HG02610 (cell line): ENCODE data around the gene PSMD1.
"Not testable (repeated sequence)": the region's sequence is repeated elsewhere in the genome, so short reads cannot be mapped to it uniquely, and the experiment has no call there.

Experiments used
- ATAC-seq: cut with Tn5 transposase; IDR thresholded peaks from one replicate; pipeline ENCODE4 v1.9.1; 2021; ENCODE audit warnings: mild to moderate bottlenecking, moderate library complexity; ENCODE audit not compliant: unreplicated experiment

Gene PSMD1

GRCh38 chr2:231052494-231053451 lies 3.9 kb upstream of the PSMD1 start:
- peak; percentile 77 for ATAC-seq

GRCh38 chr2:231053846-231054245 lies 2.8 kb upstream of the PSMD1 start:
- ATAC-seq = no peak

- no peak for ATAC-seq
These were observed 923 bp downstream of the PSMD1 start for GRCh38 chr2:231057590-231057989.

GRCh38 chr2:231058761-231059550 lies 2.3 kb downstream of the PSMD1 start:
- ATAC-seq = no peak

- ATAC-seq = no peak
These were observed 3.1 kb downstream of the PSMD1 start for GRCh38 chr2:231059756-231060155.

- no peak for ATAC-seq
These were observed 6.1 kb downstream of the PSMD1 start for GRCh38 chr2:231062776-231063175.

- ATAC-seq = no peak
These were observed 6.7 kb downstream of the PSMD1 start for GRCh38 chr2:231063347-231063746.

- no peak for ATAC-seq
These were observed 9.3 kb downstream of the PSMD1 start for GRCh38 chr2:231065966-231066365.

GRCh38 chr2:231067531-231067930 lies 10.9 kb downstream of the PSMD1 start:
- not testable (repeated sequence) for ATAC-seq

- ATAC-seq = no peak
These were observed 12.0 kb downstream of the PSMD1 start for GRCh38 chr2:231068525-231069222.

- no peak for ATAC-seq
These were observed 12.8 kb downstream of the PSMD1 start for GRCh38 chr2:231069379-231070054.

GRCh38 chr2:231084565-231084964 lies 27.9 kb downstream of the PSMD1 start:
- ATAC-seq = no peak

- no peak for ATAC-seq
These were observed 32.1 kb downstream of the PSMD1 start for GRCh38 chr2:231088754-231089153.

GRCh38 chr2:231093933-231094332 lies 37.3 kb downstream of the PSMD1 start:
- ATAC-seq = no peak

- no peak for ATAC-seq
These were observed 38.2 kb downstream of the PSMD1 start for GRCh38 chr2:231094736-231095346.

- ATAC-seq = no peak
These were observed 43.3 kb downstream of the PSMD1 start for GRCh38 chr2:231099918-231100317.

GRCh38 chr2:231100321-231100720 lies 43.7 kb downstream of the PSMD1 start:
- ATAC-seq = not testable (repeated sequence)

GRCh38 chr2:231100990-231101389 lies 44.3 kb downstream of the PSMD1 start:
- no peak for ATAC-seq

GRCh38 chr2:231102772-231103171 lies 46.1 kb downstream of the PSMD1 start:
- no peak for ATAC-seq

GRCh38 chr2:231104115-231104713 lies 47.5 kb downstream of the PSMD1 start:
- peak; percentile 75 for ATAC-seq
